Gastrocnemius medialis (tissue), 4 donors: ENCODE data around the gene FBXL16. TPM values are rescaled to one million over a fixed set of nuclear protein-coding genes. Genes with fewer than 3 reads are reported as not detected.
"Not testable (repeated sequence)": the region's sequence is repeated elsewhere in the genome, so short reads cannot be mapped to it uniquely, and the experiment has no call there.

Source experiments
- ATAC-seq, 2 donors: fragments of 150-250 bp; one replicate each; pipeline ENCODE4 v1.9.1; 2016
- DNase-seq, 2 donors: peaks; one replicate each; pipeline ENCODE4 v3.0.0-alpha.2; 2019
- H3K27ac ChIP-seq, 4 donors: fragments of 200-600 bp; sonication (generic); 1 replicate in 1 of 4; 2 replicates in 3 of 4; pipeline ENCODE4 v1.5.1; 2016 to 2018; ENCODE audit warnings: mild to moderate bottlenecking in 2 of 4, moderate library complexity in 1 of 4
- H3K27me3 ChIP-seq, 3 donors: fragments of 200-600 bp; sonication (generic) in 2 of 3; 1 replicate in 1 of 3; 2 replicates in 2 of 3; pipeline versions ENCODE4 v1.5.1 to v1.6.0; 2016 to 2019; ENCODE audit warnings: mild to moderate bottlenecking in 1 of 3, moderate library complexity in 1 of 3
- H3K36me3 ChIP-seq, 2 donors: fragments of 200-600 bp; sonication (generic) in 1 of 2; one replicate each; pipeline ENCODE4 v1.5.1; 2017 to 2018
- H3K4me1 ChIP-seq, 2 donors: fragments of 200-600 bp; sonication (generic) in 1 of 2; one replicate each; pipeline ENCODE4 v1.5.1; 2016 to 2017; ENCODE audit warnings: mild to moderate bottlenecking in 2 of 2
- H3K4me3 ChIP-seq, 4 donors: fragments of 200-600 bp; sonication (generic) in 3 of 4; 1 replicate in 1 of 4; 2 replicates in 3 of 4; pipeline ENCODE4 v1.5.1; 2016 to 2019; ENCODE audit warnings: mild to moderate bottlenecking in 2 of 4
- H3K9me3 ChIP-seq, 3 donors: fragments of 200-600 bp; sonication (generic) in 2 of 3; 1 replicate in 1 of 3; 2 replicates in 2 of 3; pipeline ENCODE4 v1.5.1; 2016 to 2019
- CTCF ChIP-seq, 5 experiments: fragments of 450-650 bp in 3 of 5; fragments of 200-600 bp in 2 of 5; sonication (generic) in 2 of 5; IDR thresholded peaks in 4 of 5; conservative IDR thresholded peaks in 1 of 5; 1 replicate in 4 of 5; 2 replicates in 1 of 5; pipeline ENCODE4 v1.5.1; 2016 to 2019; ENCODE audit warnings: antibody characterized with exemption in 5 of 5, mild to moderate bottlenecking in 3 of 5, moderate library complexity in 3 of 5
- POLR2A ChIP-seq, 2 donors: fragments of 450-650 bp; IDR thresholded peaks; one replicate each; pipeline ENCODE4 v1.6.1; 2017; ENCODE audit warnings: antibody characterized with exemption in 2 of 2, mild to moderate bottlenecking in 2 of 2, moderate library complexity in 2 of 2
- in situ Hi-C, 4 donors: fragments of 200-750 bp; cut with MboI; loops; one replicate each; pipeline versions ENCODE4 v1.15.0 to v1.8.0; 2017; ENCODE audit warnings: low sequenced_read_pairs in 4 of 4
- intact Hi-C: fragments of 100-400 bp; cut with DNase I; formaldehyde crosslinking; loops from one replicate; pipeline ENCODE4 v1.15.1; 2023; ENCODE audit warnings: low total_unique reads
- total RNA-seq, 4 donors: library from RNA; depleted of rRNA; stranded (reverse); fragments of >200 nt; gene quantifications; one replicate each; pipeline versions ENCODE4 v1.1.0 to v1.2.3, GENCODE V29; 2016

The FBXL16 gene
- total RNA-seq, 4 donors from 2014 or later = not detected

- no peak overlapping the region for H3K4me3 ChIP-seq
- intact Hi-C loops = no loop called here
- DNase-seq (no peak), ATAC-seq (no peak)
- in situ Hi-C loops = no loop called here
- H3K4me1 ChIP-seq = peaks cover 9 to 15% of the 10 kb centered on the region in 2 donors
- H3K27me3 ChIP-seq = peaks cover 46 to 58% (median 51%) of the 10 kb centered on the region in 3 donors
- no peak overlapping the region for H3K27ac ChIP-seq
- no peaks in the 10 kb centered on the region for H3K36me3 ChIP-seq
- TF ChIP-seq CTCF (IDR thresholded peaks at IDR 0.05 in 4 of 5, conservative IDR thresholded peaks at IDR 0.05 in 1 of 5) = no peak
- no peak for TF ChIP-seq POLR2A (IDR thresholded peaks at IDR 0.05)
- H3K9me3 ChIP-seq = no peaks in the 10 kb centered on the region
Observed at GRCh38 chr16:693766-694165, 11.8 kb downstream of the FBXL16 start.

GRCh38 chr16:693364-693763, 12.2 kb downstream of the FBXL16 start:
- in situ Hi-C loops = no loop called here
- H3K4me1 ChIP-seq = peaks cover 13 to 19% of the 10 kb centered on the region in 2 donors
- intact Hi-C loops = no loop called here

GRCh38 chr16:692356-693108, 13.1 kb downstream of the FBXL16 start:
- Histone ChIP-seq H3K36me3 (no peaks in the 10 kb centered on the region), H3K4me3 (no peak overlapping the region), H3K27ac (no peak overlapping the region), H3K27me3 (peaks cover 46 to 55% (median 46%) of the 10 kb centered on the region in 3 donors), H3K4me1 (peaks cover 13 to 23% of the 10 kb centered on the region in 2 donors), H3K9me3 (no peaks in the 10 kb centered on the region)
- no peak for TF ChIP-seq POLR2A (IDR thresholded peaks at IDR 0.05)
- TF ChIP-seq CTCF (IDR thresholded peaks at IDR 0.05 in 4 of 5, conservative IDR thresholded peaks at IDR 0.05 in 1 of 5) = no peak
- DNase-seq = no peak
- intact Hi-C loops = no loop called here
- in situ Hi-C loops = no loop called here
- ATAC-seq = no peak

More at GRCh38 chr16:693364-693763, 12.2 kb downstream of the FBXL16 start:
- no peak overlapping the region for H3K27ac ChIP-seq
- no peaks in the 10 kb centered on the region for H3K36me3 ChIP-seq
- DNase-seq (no peak), ATAC-seq (no peak)
- H3K4me3 ChIP-seq = no peak overlapping the region
- TF ChIP-seq POLR2A (IDR thresholded peaks at IDR 0.05) = no peak
- TF ChIP-seq CTCF (IDR thresholded peaks at IDR 0.05 in 4 of 5, conservative IDR thresholded peaks at IDR 0.05 in 1 of 5) = no peak
- H3K9me3 ChIP-seq = no peaks in the 10 kb centered on the region
- peaks cover 46 to 57% (median 49%) of the 10 kb centered on the region in 3 donors for H3K27me3 ChIP-seq

- peaks cover 34 to 46% (median 40%) of the 10 kb centered on the region in 3 donors for H3K27me3 ChIP-seq
- H3K4me3 ChIP-seq, intact Hi-C loops, H3K27ac ChIP-seq, DNase-seq, in situ Hi-C loops, H3K36me3 ChIP-seq, ATAC-seq, H3K9me3 ChIP-seq: not testable (repeated sequence)
- peaks cover 13 to 23% of the 10 kb centered on the region in 2 donors for H3K4me1 ChIP-seq
Observed at GRCh38 chr16:691242-691641, 14.4 kb downstream of the FBXL16 start.

- Histone ChIP-seq H3K27ac (peak overlapping the region; percentile 84 to 96 (median 91)), H3K27me3 (peaks cover 17 to 29% (median 25%) of the 10 kb centered on the region in 3 donors), H3K4me1 (peaks cover 16 to 32% of the 10 kb centered on the region in 2 donors), H3K4me3 (peak overlapping the region; percentile 80 to 99 (median 96)), H3K9me3 (no peaks in the 10 kb centered on the region), H3K36me3 (peaks cover 0 to 11% of the 10 kb centered on the region in 2 donors)
- intact Hi-C loops = loop anchor here (10.0 kb wide), 1 partner anchor 615 kb away; the partner anchor contains the start of gene UBE2I
- in situ Hi-C loops = no loop called here
- ATAC-seq (no peak), DNase-seq (no peak)
- no peak for TF ChIP-seq CTCF (IDR thresholded peaks at IDR 0.05 in 4 of 5, conservative IDR thresholded peaks at IDR 0.05 in 1 of 5)
Observed at GRCh38 chr16:689175-689897, 16.3 kb downstream of the FBXL16 start.
